AG04449 (cell line): ENCODE data around the gene NTM.

Source experiments
- CTCF ChIA-PET: fragments of 350-600 bp; formaldehyde crosslinking; extraction: SDS; loops from one replicate; lab custom pipeline; 2021; ENCODE audit warnings: antibody characterized with exemption; lab: Yijun Ruan, JAX
- POLR2A ChIA-PET: fragments of 400-600, 350-600 bp; formaldehyde crosslinking; extraction: SDS; loops from one replicate; lab custom pipeline; 2020; ENCODE audit warnings: antibody characterized with exemption, inconsistent platforms; lab: Yijun Ruan, JAX
- DNase-seq: peaks from one replicate; pipeline ENCODE4 v3.0.0-alpha.2; 2010; ENCODE audit warnings: low read depth, low spot score
- H3K4me3 ChIP-seq: 2 replicates; pipeline ENCODE4 v1.5.1; 2011; ENCODE audit warnings: low read depth, mild to moderate bottlenecking, control low read depth, low read length
- CTCF ChIP-seq: IDR thresholded peaks from one replicate; pipeline ENCODE4 v1.5.1; 2011; ENCODE audit warnings: mild to moderate bottlenecking, moderate library complexity, low read length, control low read depth, inconsistent platforms; ENCODE audit not compliant: insufficient read depth; ENCODE audit errors: missing control alignments

The NTM gene

DNA sequence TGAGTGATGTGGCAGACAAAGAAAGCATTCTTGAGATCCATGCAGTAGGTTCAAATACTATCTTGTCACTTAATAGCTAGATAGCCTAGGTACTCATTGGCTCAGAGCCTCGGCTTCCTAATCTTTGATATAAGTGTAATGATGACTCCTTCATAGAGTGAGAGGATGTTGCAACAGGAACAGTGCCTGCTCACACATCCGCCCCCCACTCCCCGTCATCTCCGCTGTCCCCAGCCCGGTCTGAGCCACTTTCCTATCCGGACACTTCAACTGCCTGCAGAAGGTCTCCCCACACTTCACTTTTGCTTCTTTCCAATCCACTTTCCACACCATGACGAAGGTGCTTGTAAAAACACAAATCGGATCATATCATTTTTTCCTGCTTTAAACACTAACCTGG is 128.8 kb downstream of the NTM start:
- POLR2A ChIA-PET = no interaction called here

DNA sequence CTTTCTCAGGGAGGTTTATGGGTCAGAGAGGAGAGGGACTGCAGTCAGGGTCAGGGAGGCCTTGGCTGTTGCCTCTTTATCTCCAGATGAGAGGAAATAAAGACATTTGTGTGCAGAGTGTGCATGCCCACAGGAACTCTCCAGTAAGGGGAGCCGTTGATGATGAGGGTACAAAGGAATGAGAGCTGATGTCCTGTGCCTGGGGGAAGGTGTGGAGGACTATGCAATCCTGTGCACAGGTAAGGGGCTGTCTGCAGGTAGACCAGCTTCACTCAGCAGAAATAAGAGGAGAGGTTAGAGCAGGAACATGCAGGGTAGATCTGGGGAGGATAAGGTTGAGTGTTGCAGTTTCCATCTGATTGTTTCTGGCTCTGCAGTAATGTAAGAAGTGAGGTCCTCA is 132.6 kb downstream of the NTM start:
- H3K4me3 ChIP-seq = no peak overlapping the region
- ChIA-PET POLR2A (no interaction called here), CTCF (interaction anchor here (1.3 kb wide), 1 partner anchor 438 kb away, joined by 3 read pairs; no protein-coding TSS in a partner anchor)
- no peak for DNase-seq
- no peak for TF ChIP-seq CTCF

More for the DNA sequence above, 128.8 kb downstream of the NTM start:
- no peak for TF ChIP-seq CTCF
- no peak for DNase-seq
- CTCF ChIA-PET = no interaction called here
- no peak overlapping the region for H3K4me3 ChIP-seq

DNA sequence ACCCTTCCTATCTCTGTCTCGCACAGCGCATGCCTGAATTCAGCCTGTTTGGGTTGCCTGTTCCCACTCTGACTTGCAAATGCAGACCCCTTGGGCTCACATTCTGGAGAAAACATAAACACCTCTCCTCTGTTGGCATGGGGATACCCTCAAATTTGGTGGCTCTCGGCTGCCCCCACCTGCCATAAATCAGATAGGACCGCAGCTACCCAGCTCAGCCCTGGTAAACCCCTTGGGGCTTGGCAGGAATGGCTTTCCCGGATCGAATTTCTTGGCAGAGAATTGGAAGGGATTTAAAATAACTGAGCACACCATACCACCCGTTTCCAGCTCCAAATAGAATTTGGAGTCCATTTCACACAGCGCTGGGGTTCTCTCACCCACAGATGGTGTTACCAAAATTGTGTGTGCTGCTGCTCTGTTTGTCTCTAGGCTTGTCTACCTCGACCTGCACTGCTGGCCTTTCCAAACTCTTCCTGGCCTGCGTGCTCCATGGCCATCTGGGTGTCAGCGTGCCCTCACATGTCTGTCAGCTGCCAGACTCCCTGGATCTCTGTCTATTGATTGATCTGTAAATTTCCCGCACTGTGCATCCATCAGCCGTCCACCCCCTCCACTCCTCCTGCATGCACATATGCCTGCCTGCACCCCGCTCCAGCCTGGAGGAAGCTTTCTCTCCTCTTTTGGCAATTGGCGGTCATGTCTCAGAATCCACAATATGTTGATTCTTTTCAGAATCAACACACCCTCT is 134.0 kb downstream of the NTM start:
- DNase-seq = no peak
- ChIA-PET POLR2A (no interaction called here), CTCF (interaction anchor here (1.3 kb wide), 1 partner anchor 440 kb away, joined by 3 read pairs; no protein-coding TSS in a partner anchor)
- H3K4me3 ChIP-seq = no peak overlapping the region
- TF ChIP-seq CTCF = no peak

- POLR2A ChIA-PET = no interaction called here
- DNase-seq = no peak
- H3K4me3 ChIP-seq = no peak overlapping the region
- no peak for TF ChIP-seq CTCF
- CTCF ChIA-PET = no interaction called here
Measured at GRCh38 chr11:131506348-131506747, 135.9 kb downstream of the NTM start.

DNA sequence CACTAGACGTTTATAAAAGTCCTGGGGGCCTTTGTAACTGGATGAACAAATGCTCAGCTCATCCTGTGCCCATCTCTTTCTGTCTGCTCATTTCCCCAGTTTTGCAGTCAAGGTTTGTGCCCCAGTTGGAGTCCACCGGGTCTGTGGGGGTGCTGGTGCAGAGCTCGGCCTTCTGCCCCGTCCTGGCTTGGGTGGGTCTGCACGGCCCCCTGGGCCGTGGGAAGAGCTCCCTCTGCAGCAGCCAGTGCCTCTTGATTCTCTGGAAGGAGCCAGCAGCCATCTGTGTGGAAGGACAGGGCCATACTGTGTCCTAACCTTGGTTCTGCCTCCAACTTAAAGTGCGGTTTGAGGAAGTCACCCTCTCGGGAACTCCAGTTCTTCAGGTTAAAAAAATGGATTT is 140.2 kb downstream of the NTM start:
- no peak overlapping the region for H3K4me3 ChIP-seq
- ChIA-PET POLR2A (no interaction called here), CTCF (interaction anchor here (1.3 to 3.6 kb wide), 3 partner anchors 10 to 486 kb away, joined by 3 to 17 read pairs (median 5); no protein-coding TSS in a partner anchor)
- TF ChIP-seq CTCF = no peak
- DNase-seq = no peak

- DNase-seq = no peak
- no peak overlapping the region for H3K4me3 ChIP-seq
- TF ChIP-seq CTCF = peak; percentile 40
- CTCF ChIA-PET = interaction anchor here (0.6 to 3.6 kb wide), 3 partner anchors 162 to 477 kb away, joined by 3 to 17 read pairs (median 6); no protein-coding TSS in a partner anchor
- POLR2A ChIA-PET = no interaction called here
Measured at GRCh38 chr11:131511794-131512193, 141.4 kb downstream of the NTM start.
